Common myeloid progenitor, CD34-positive (primary cell): Measurements from ENCODE around the gene PICK1.
A peak's percentile ranks its signal among the peaks of the same experiment; 100 is the strongest.

ENCODE experiments used
- CTCF ChIA-PET: fragments of 350-600 bp; sonication (Branson Sonifier 250); formaldehyde crosslinking; loops from one replicate; lab custom pipeline; 2021; ENCODE audit warnings: antibody characterized with exemption; lab: Charles Lee
- POLR2A ChIA-PET: fragments of 350-600 bp; sonication (Branson Sonifier 250); formaldehyde crosslinking; loops from one replicate; lab custom pipeline; 2021; ENCODE audit warnings: antibody characterized with exemption; lab: Charles Lee
- DNase-seq, 3 donors: peaks; one replicate each; pipeline versions ENCODE4 v3.0.0 to v3.0.0-alpha.2; 2013
- H3K27ac ChIP-seq, 2 experiments: 1 replicate in 1 of 2; 2 replicates in 1 of 2; pipeline ENCODE4 v1.7.0; 2013; ENCODE audit warnings: inconsistent platforms in 2 of 2, low read length in 2 of 2, mild to moderate bottlenecking in 2 of 2, low read depth in 1 of 2, moderate library complexity in 1 of 2; ENCODE audit not compliant: severe bottlenecking in 2 of 2, insufficient read depth in 1 of 2, poor library complexity in 1 of 2
- H3K27me3 ChIP-seq, 5 experiments: replicated peaks in 2 of 5; 1 replicate in 3 of 5; 2 replicates in 2 of 5; pipeline versions ENCODE4 v1.6.1 to v1.7.0; 2013; ENCODE audit warnings: low read length in 4 of 5, mild to moderate bottlenecking in 2 of 5, moderate library complexity in 2 of 5, inconsistent platforms in 1 of 5; ENCODE audit not compliant: insufficient read depth in 5 of 5, control insufficient read depth in 4 of 5
- H3K36me3 ChIP-seq, 4 experiments: 1 replicate in 2 of 4; 2 replicates in 2 of 4; pipeline versions ENCODE4 v1.6.1 to v1.7.0; 2013; ENCODE audit warnings: low read length in 3 of 4, control low read depth in 1 of 4, mild to moderate bottlenecking in 1 of 4; ENCODE audit not compliant: control insufficient read depth in 4 of 4, insufficient read depth in 4 of 4
- H3K4me1 ChIP-seq, 4 experiments: 1 replicate in 3 of 4; 2 replicates in 1 of 4; pipeline versions ENCODE4 v1.6.1 to v1.7.1; 2013; ENCODE audit warnings: low read length in 3 of 4, mild to moderate bottlenecking in 3 of 4, control low read depth in 1 of 4, inconsistent platforms in 1 of 4, moderate library complexity in 1 of 4; ENCODE audit not compliant: control insufficient read depth in 4 of 4, insufficient read depth in 4 of 4; ENCODE audit errors: control extremely low read depth in 1 of 4
- H3K4me3 ChIP-seq, 7 experiments: 1 replicate in 4 of 7; 2 replicates in 3 of 7; pipeline versions ENCODE4 v1.5.1 to v1.7.0; 2013; ENCODE audit warnings: mild to moderate bottlenecking in 7 of 7, low read length in 6 of 7, moderate library complexity in 6 of 7, inconsistent platforms in 2 of 7, low read depth in 2 of 7, control low read depth in 1 of 7; ENCODE audit not compliant: insufficient read depth in 4 of 7, control insufficient read depth in 1 of 7; ENCODE audit errors: extremely low read depth in 1 of 7
- H3K9me3 ChIP-seq, 5 experiments: 1 replicate in 4 of 5; 2 replicates in 1 of 5; pipeline versions ENCODE4 v1.6.1 to v1.7.1; 2013; ENCODE audit warnings: low read length in 4 of 5, mild to moderate bottlenecking in 2 of 5, inconsistent platforms in 1 of 5, low read depth in 1 of 5, moderate library complexity in 1 of 5; ENCODE audit not compliant: control insufficient read depth in 4 of 5, insufficient read depth in 2 of 5; ENCODE audit errors: control extremely low read depth in 1 of 5
- WGBS: methylation state at CpG from one replicate; pipeline ENCODE4 v1.1.5; 2013; ENCODE audit not compliant: insufficient coverage; 5-methylcytosine and 5-hydroxymethylcytosine counted together

Gene PICK1

DNA sequence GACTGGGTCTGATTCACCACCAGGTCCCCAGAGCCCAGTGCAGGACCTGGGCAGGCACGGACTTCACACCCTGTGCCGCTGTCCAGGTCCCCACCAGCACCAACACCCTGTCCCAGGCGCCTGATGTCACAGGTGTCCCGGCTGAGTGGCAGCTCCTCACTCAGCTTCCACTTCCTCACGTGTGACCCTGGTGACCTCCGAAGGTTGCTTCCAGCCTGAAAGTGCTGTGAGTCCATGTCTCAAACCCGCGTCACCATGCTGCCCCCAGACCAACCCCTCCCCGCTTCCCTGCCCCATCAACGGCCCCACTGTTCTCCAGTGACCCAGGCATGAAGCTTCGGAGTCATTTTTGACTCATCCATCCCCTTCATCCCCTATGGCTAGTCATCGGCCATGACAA, 25.7 kb upstream of the PICK1 start:
- no peaks in the 10 kb centered on the region for H3K9me3 ChIP-seq
- POLR2A ChIA-PET = no interaction called here
- H3K27ac ChIP-seq = no peak overlapping the region
- no peaks in the 10 kb centered on the region for H3K27me3 ChIP-seq
- WGBS = over 99% methylated on average over 11 of the region's 12 CpGs
- no peak overlapping the region for H3K4me3 ChIP-seq
- H3K4me1 ChIP-seq = peaks cover 0 to 22% (median 5%) of the 10 kb centered on the region in 4 experiments
- CTCF ChIA-PET = interaction anchor here (1.1 kb wide), 1 partner anchor 20 kb away, joined by 4 read pairs; no protein-coding TSS in a partner anchor
- DNase-seq = no peak
- H3K36me3 ChIP-seq = no peaks in the 10 kb centered on the region

DNA sequence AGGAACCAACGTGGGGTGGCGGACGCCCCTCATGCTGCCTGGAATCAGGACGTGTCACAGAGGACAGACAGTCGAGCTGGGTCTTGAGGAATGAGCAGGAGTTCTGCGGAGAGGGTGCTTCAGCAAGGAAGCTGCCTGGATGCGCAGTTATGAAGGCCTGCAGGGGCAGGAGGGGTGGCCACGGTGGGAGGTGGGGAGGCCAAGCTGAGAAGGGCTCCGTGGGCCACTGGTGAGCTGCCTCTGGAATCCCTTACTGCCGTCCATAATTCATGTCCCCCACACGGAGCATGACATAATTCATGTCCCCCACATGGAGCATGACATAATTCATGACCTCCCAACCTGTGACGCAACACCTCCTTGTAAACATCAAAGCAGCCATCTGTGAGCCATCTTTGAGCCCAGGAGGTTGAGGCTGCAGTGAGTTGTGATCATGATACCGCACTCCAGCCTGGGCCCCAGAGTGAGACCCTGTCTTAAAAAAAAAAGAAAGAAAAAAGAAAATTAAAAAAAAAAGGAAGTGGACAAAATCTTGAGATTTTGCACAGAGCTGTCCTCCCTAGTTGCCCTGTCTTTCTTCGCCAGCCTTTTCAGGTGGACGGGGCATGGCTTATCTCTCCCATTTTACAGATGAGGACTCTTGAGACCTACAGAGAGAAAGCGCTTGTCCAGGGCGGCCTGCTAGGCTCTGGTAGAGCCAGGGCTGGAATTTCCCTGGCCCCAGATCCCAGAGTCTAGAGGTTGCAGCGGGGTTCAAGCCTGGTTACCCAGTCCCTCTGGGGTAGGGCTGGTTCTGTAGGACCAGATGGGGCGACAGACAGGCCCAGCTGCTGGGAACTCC, 24.3 kb upstream of the PICK1 start:
- WGBS = 91% methylated on average over 17 of the region's 19 CpGs
- Histone ChIP-seq H3K27ac (no peak overlapping the region), H3K4me3 (no peak overlapping the region), H3K9me3 (no peaks in the 10 kb centered on the region), H3K4me1 (peaks cover 0 to 22% (median 5%) of the 10 kb centered on the region in 4 experiments), H3K27me3 (no peaks in the 10 kb centered on the region), H3K36me3 (no peaks in the 10 kb centered on the region)
- DNase-seq = peak in 2 of 3 donors; percentile 38 to 44
- CTCF ChIA-PET = interaction anchor here (1.0 to 1.1 kb wide), 2 partner anchors 12 to 21 kb away, joined by 3 to 4 read pairs; no protein-coding TSS in a partner anchor
- POLR2A ChIA-PET = no interaction called here

DNA sequence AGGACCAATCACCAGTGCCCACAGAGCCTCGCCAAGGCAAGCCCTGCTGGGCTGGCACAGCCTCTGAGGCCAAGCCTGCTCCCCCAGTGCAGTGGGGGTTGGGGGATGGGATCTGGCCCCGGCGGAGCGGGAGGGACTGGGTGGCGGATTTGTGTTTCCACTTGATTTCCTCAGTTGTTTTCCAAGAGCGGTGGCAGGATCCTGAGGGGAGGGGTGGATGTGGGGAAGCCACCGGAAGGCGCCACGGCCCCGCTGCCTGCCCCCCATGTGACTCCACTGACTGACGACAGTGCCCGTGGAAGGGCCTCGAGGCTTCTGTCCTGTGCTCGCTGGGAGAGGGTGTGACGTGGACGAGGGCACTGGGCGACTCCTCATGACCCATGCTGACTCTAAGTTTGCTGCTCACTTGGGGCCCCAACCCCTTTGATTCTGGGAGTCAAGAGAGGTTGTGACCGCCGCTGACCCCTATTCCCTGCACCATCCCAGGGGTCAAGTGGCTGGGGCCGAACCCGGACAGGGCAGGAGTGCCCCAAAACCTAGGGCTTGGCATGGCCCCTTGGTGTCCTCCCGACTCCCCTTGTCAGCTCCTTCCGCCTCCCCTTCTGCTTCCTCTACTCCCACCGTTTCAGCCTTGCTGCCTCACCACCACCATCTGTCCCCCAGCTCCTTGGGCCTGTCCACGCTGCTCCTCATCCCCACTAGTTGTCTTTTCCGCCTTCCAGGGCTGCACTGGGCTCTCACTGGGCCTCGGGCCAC, 23.5 kb upstream of the PICK1 start:
- Histone ChIP-seq H3K9me3 (no peaks in the 10 kb centered on the region), H3K27ac (peak overlapping the region in 1 of 2 experiments; percentile 54), H3K36me3 (no peaks in the 10 kb centered on the region), H3K4me3 (no peak overlapping the region), H3K4me1 (peaks cover 0 to 22% (median 5%) of the 10 kb centered on the region in 4 experiments), H3K27me3 (no peaks in the 10 kb centered on the region)
- no peak for DNase-seq
- WGBS = 91% methylated on average over 26 of the region's 27 CpGs
- CTCF ChIA-PET = interaction anchor here (0.7 to 1.2 kb wide), 3 partner anchors 9 to 18 kb away, joined by 3 read pairs; no protein-coding TSS in a partner anchor
- POLR2A ChIA-PET = interaction anchor here (0.6 kb wide), 1 partner anchor 656 kb away, joined by 4 read pairs; no protein-coding TSS in a partner anchor

DNA sequence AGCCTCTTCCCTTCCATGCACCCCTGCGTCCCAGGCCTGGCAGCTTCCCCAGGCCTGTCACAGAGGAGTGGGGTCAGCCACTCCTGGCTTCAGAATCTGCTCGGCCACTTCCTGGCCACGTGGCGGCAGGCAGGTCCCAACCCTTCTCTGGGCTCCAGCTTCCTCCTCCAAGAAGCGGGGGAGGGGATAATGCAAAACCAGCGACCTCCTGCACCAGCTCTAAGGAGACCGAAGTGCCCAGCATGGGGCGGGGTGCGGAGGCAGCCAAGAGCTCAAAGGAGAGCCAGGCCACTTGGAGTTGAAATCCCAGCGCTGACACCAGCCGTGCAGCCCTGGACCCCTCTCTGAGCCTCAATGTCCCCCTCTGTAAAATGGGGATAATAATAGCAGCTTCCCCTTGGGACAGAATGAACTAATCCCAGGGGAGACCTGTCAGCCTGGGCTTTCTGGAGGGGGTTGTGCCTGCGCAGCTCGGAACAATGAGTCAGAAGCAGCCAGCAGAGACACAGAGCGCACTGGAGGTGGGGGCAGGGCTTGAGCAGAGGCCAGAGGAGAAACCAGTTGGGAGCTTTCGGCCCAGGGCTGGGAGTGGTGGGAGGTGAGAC, 22.8 kb upstream of the PICK1 start:
- POLR2A ChIA-PET = interaction anchor here (0.6 kb wide), 1 partner anchor 655 kb away, joined by 4 read pairs; no protein-coding TSS in a partner anchor
- Histone ChIP-seq H3K36me3 (no peaks in the 10 kb centered on the region), H3K27me3 (no peaks in the 10 kb centered on the region), H3K4me1 (peaks cover 0 to 22% (median 5%) of the 10 kb centered on the region in 4 experiments), H3K4me3 (no peak overlapping the region), H3K27ac (peak overlapping the region in 1 of 2 experiments; percentile 54), H3K9me3 (no peaks in the 10 kb centered on the region)
- CTCF ChIA-PET = interaction anchor here (0.7 to 1.2 kb wide), 2 partner anchors 8 to 18 kb away, joined by 3 read pairs; no protein-coding TSS in a partner anchor
- DNase-seq = no peak
- 87% methylated on average over 7 of the region's 15 CpGs for WGBS

DNA sequence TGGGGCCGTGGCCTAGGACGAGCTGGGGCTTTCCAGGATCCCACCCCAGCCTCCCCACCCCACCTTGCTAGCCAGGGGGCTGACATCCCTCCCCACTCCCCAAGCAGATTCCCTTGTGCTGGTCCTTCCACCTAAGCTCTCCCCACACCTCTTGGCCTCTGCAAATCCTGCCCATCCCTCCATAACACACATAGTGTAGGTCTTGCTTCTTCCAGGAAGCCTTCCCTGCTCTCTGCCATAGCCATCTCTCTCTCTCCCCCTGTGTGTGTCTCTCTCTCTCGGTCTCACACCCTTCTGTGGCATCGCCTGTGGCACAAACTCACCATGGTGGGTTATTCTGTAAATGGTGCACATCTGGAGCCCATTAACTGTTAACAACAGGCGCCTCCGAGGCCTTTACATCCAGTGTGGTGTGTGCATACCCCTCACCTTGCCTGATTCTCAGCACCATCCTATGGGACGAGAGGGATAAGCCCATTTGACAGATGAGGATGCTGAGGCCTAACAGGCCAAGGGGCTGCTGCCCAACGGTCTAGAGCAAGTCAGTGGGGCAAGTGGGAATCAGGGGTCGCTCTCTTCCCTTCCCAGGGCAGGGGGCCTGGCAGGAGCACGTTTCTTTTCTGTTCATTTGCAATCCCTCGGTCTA, 22.2 kb upstream of the PICK1 start:
- 99% methylated on average over 9 of the region's 11 CpGs for WGBS
- Histone ChIP-seq H3K27ac (no peak overlapping the region), H3K9me3 (no peaks in the 10 kb centered on the region), H3K36me3 (no peaks in the 10 kb centered on the region), H3K4me1 (peaks cover 0 to 22% (median 5%) of the 10 kb centered on the region in 4 experiments), H3K4me3 (no peak overlapping the region), H3K27me3 (no peaks in the 10 kb centered on the region)
- DNase-seq = no peak
- POLR2A ChIA-PET = no interaction called here
- CTCF ChIA-PET = interaction anchor here (1.2 kb wide), 1 partner anchor 8 kb away, joined by 3 read pairs; no protein-coding TSS in a partner anchor

DNA sequence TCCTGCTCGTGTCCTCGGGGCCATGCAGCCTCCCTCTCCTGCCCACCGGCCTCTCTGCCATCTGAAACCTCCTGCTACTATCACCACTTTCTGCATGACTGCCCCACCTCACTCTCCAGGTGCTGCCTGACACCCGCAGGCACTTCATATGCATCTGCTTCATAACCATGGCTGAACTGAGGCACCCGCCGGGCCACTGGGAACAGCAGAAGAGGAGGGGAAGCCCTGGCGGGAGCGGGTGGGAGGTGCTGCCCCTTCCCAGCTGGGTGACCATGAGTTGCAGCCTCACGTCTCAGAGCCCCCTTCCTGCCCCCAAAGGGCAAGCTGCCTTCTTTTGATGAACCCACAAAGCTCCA, 21.7 kb upstream of the PICK1 start:
- 98% methylated on average over 8 of the region's 9 CpGs for WGBS
- POLR2A ChIA-PET = no interaction called here
- CTCF ChIA-PET = no interaction called here

More for the DNA sequence above, 21.7 kb upstream of the PICK1 start:
- no peak overlapping the region for H3K4me3 ChIP-seq
- no peaks in the 10 kb centered on the region for H3K27me3 ChIP-seq
- no peak overlapping the region for H3K27ac ChIP-seq
- H3K4me1 ChIP-seq = peaks cover 0 to 22% (median 5%) of the 10 kb centered on the region in 4 experiments
- H3K36me3 ChIP-seq = no peaks in the 10 kb centered on the region
- H3K9me3 ChIP-seq = no peaks in the 10 kb centered on the region
- DNase-seq = no peak
